AG09309 (cell line): ENCODE results near the gene SHB.

ENCODE experiments used
- DNase-seq: peaks from one replicate; pipeline ENCODE4 v3.0.0-alpha.2; 2010; ENCODE audit warnings: low read depth
- H3K4me3 ChIP-seq: 2 replicates; pipeline ENCODE4 v1.5.1; 2011; ENCODE audit warnings: mild to moderate bottlenecking, low read depth, low read length, moderate library complexity; ENCODE audit not compliant: control insufficient read depth
- CTCF ChIP-seq: IDR thresholded peaks from 2 replicates; pipeline ENCODE4 v1.5.1; 2011; ENCODE audit warnings: mild to moderate bottlenecking, low read depth, low read length, inconsistent platforms; ENCODE audit not compliant: insufficient read depth, control insufficient read depth; ENCODE audit errors: missing control alignments

SHB gene

GRCh38 chr9:38038307-38039089 lies 30.5 kb downstream of the SHB start:
- DNase-seq = no peak
- TF ChIP-seq CTCF = no peak

GRCh38 chr9:38037981-38038306 lies 31.1 kb downstream of the SHB start:
- H3K4me3 ChIP-seq = no peak overlapping the region
- DNase-seq = no peak
- no peak for TF ChIP-seq CTCF

More at GRCh38 chr9:38038307-38039089, 30.5 kb downstream of the SHB start:
- no peak overlapping the region for H3K4me3 ChIP-seq

GRCh38 chr9:38036359-38037084 lies 32.5 kb downstream of the SHB start:
- no peak for TF ChIP-seq CTCF
- no peak overlapping the region for H3K4me3 ChIP-seq
- DNase-seq = peak; percentile 66

- DNase-seq = no peak
- H3K4me3 ChIP-seq = no peak overlapping the region
- TF ChIP-seq CTCF = no peak
Measured at GRCh38 chr9:38035873-38036272, 33.2 kb downstream of the SHB start.

GRCh38 chr9:38033941-38034340 lies 35.1 kb downstream of the SHB start:
- H3K4me3 ChIP-seq = no peak overlapping the region
- no peak for TF ChIP-seq CTCF
- DNase-seq = no peak

GRCh38 chr9:38032266-38033110 lies 36.5 kb downstream of the SHB start:
- DNase-seq = no peak
- no peak overlapping the region for H3K4me3 ChIP-seq
- no peak for TF ChIP-seq CTCF
